ENCODE data around the gene MTARC2.

DNA sequence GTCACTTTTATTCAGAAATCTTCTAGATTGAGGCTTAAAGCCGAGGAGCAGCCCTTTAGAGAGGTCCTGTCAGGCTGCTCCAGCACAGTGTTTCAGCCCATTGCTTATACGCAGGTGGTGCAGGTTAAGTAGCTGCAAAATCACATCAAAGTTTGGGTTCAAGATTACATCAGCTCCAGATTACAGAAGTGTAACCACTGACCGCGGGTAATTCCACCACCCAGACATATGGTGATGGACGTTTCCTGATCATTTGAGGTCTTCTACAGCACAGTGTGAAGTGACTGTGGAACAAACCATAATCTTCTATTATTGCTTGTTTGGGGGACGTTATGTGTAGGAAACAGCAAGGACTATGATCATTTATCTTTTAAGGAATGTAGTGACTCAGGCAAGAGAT is 46.1 kb upstream of the MTARC2 start:
- TF ChIP-seq, protein P1, sequence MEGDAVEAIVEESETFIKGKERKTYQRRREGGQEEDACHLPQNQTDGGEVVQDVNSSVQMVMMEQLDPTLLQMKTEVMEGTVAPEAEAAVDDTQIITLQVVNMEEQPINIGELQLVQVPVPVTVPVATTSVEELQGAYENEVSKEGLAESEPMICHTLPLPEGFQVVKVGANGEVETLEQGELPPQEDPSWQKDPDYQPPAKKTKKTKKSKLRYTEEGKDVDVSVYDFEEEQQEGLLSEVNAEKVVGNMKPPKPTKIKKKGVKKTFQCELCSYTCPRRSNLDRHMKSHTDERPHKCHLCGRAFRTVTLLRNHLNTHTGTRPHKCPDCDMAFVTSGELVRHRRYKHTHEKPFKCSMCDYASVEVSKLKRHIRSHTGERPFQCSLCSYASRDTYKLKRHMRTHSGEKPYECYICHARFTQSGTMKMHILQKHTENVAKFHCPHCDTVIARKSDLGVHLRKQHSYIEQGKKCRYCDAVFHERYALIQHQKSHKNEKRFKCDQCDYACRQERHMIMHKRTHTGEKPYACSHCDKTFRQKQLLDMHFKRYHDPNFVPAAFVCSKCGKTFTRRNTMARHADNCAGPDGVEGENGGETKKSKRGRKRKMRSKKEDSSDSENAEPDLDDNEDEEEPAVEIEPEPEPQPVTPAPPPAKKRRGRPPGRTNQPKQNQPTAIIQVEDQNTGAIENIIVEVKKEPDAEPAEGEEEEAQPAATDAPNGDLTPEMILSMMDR (IDR thresholded peaks at IDR 0.05), result no peak
- TF ChIP-seq EP300 (IDR thresholded peaks at IDR 0.05) (no peak), POLR2A (IDR thresholded peaks at IDR 0.05) (no peak)

All from sigmoid colon (tissue), 4 donors.